GM12891 (cell line): ENCODE data around the gene KDM5B.

Experiments
- PAX5 ChIP-seq: IDR thresholded peaks from 2 replicates; pipeline ENCODE4 v1.6.1; 2011; ENCODE audit warnings: low read length, moderate library complexity, mild to moderate bottlenecking; ENCODE audit not compliant: insufficient read depth, severe bottlenecking
- POLR2A ChIP-seq: IDR thresholded peaks from 2 replicates; pipeline ENCODE4 v1.6.1; 2011; ENCODE audit warnings: low read depth, low read length, control low read depth
- POLR2AphosphoS5 ChIP-seq: IDR thresholded peaks from 2 replicates; pipeline ENCODE4 v1.6.1; 2011; ENCODE audit warnings: low read depth, low read length, control low read depth
- POU2F2 ChIP-seq: IDR thresholded peaks from 2 replicates; pipeline ENCODE4 v1.6.1; 2011; ENCODE audit warnings: low read depth, mild to moderate bottlenecking, control low read depth, low read length, moderate library complexity
- SPI1 ChIP-seq: IDR thresholded peaks from 2 replicates; pipeline ENCODE4 v1.6.1; 2011; ENCODE audit warnings: low read depth, low read length, control low read depth
- TAF1 ChIP-seq: IDR thresholded peaks from 2 replicates; pipeline ENCODE4 v1.6.1; 2011; ENCODE audit warnings: low read depth, low read length, control low read depth

GRCh38 chr1:202708456-202709275, 99.6 kb downstream of the KDM5B start:
- TF ChIP-seq POLR2AphosphoS5 (no peak), POLR2A (no peak), SPI1 (no peak), TAF1 (no peak), POU2F2 (no peak), PAX5 (no peak)
